K562 (cell line): ENCODE measurements around the gene ARMC7. TPM values are rescaled to one million over a fixed set of nuclear protein-coding genes. Genes with fewer than 3 reads are reported as not detected.

Experiments used
- ATAC-seq: fragments of 200-7000 bp; cut with Tn5 transposase; 3 replicates; pipeline ENCODE4 v1.9.1; 2020; ENCODE audit warnings: moderate library complexity
- BruUV-seq: library from RNA; stranded (reverse); fragments of 400-500 nt; replicated peaks from 2 replicates; lab custom pipeline; 2021; lab: Mats Ljungman, UMichigan
- CTCF ChIA-PET: fragments of 300-600 bp; formaldehyde crosslinking; extraction: SDS; loops from one replicate; lab custom pipeline; 2021; ENCODE audit warnings: low intra/inter-chr PET ratio; lab: Yijun Ruan, JAX
- POLR2A ChIA-PET: fragments of 300-600, 350-650 bp; sonication (Branson Sonifier 250); formaldehyde crosslinking; extraction: SDS; loops from one replicate; lab custom pipeline; 2021; ENCODE audit warnings: antibody characterized with exemption, inconsistent platforms; lab: Yijun Ruan, JAX
- DNase-seq, 4 experiments: peaks; one replicate each; pipeline versions ENCODE4 v3.0.0 to v3.0.0-alpha.2; 2011 to 2018; ENCODE audit warnings: low spot score in 3 of 4, mixed read lengths in 3 of 4; ENCODE audit errors: extremely low read depth in 1 of 4
- FAIRE-seq: peaks from 2 replicates; lab custom pipeline; 2011; peaks lifted over from hg19 to GRCh38; lab: Jason Lieb, UNC
- H2AFZ ChIP-seq: 2 replicates; pipeline ENCODE4 v1.6.0; 2011; ENCODE audit warnings: low read depth, low read length, control low read depth, inconsistent platforms
- H3K27ac ChIP-seq: fragments of 200-600 bp; 3 replicates; pipeline ENCODE4 v1.8.0; 2011; ENCODE audit warnings: low read depth, mild to moderate bottlenecking, control low read depth, inconsistent platforms, low read length, moderate library complexity, mixed read lengths; ENCODE audit errors: extremely low read depth
- H3K27me3 ChIP-seq, 2 experiments: fragments of 300-600 bp in 1 of 2; 2 replicates in 1 of 2; 3 replicates in 1 of 2; pipeline versions ENCODE4 v1.6.0 to v1.8.0; 2011; ENCODE audit warnings: inconsistent platforms in 2 of 2, low read length in 2 of 2, mild to moderate bottlenecking in 1 of 2, mixed read lengths in 1 of 2, moderate library complexity in 1 of 2; ENCODE audit not compliant: control insufficient read depth in 2 of 2, insufficient read depth in 2 of 2
- H3K36me3 ChIP-seq: fragments of 300-600 bp; 3 replicates; pipeline ENCODE4 v1.8.0; 2011; ENCODE audit warnings: mild to moderate bottlenecking, low read length, inconsistent platforms; ENCODE audit not compliant: control insufficient read depth, insufficient read depth
- H3K4me1 ChIP-seq, 2 experiments: fragments of 200-600 bp in 1 of 2; replicated peaks in 1 of 2; 2 replicates in 1 of 2; 3 replicates in 1 of 2; pipeline versions ENCODE4 v1.5.1 to v1.8.0; 2011; ENCODE audit warnings: inconsistent platforms in 2 of 2, low read length in 2 of 2, mild to moderate bottlenecking in 1 of 2, mixed read lengths in 1 of 2, moderate library complexity in 1 of 2; ENCODE audit not compliant: control insufficient read depth in 2 of 2, insufficient read depth in 2 of 2
- H3K4me2 ChIP-seq: 2 replicates; pipeline ENCODE4 v1.6.1; 2011; ENCODE audit warnings: low read length, control low read depth, inconsistent platforms, mixed read lengths; ENCODE audit not compliant: insufficient read depth
- H3K4me3 ChIP-seq: fragments of 200-600 bp; sonication (generic), shearing (Covaris generic); 2 replicates; pipeline ENCODE4 v1.5.1; 2016; ENCODE audit warnings: control low read depth, inconsistent platforms
- H3K79me2 ChIP-seq: fragments of 200-600 bp; 3 replicates; pipeline ENCODE4 v1.8.0; 2011; ENCODE audit warnings: low read length, inconsistent platforms; ENCODE audit not compliant: control insufficient read depth, insufficient read depth
- H3K9ac ChIP-seq, 2 experiments: 2 replicates each; pipeline versions ENCODE4 v1.6.0 to v1.6.1; 2011; ENCODE audit warnings: low read depth in 2 of 2, low read length in 2 of 2, control low read depth in 1 of 2, inconsistent platforms in 1 of 2, mild to moderate bottlenecking in 1 of 2, mixed read lengths in 1 of 2; ENCODE audit not compliant: insufficient read depth in 1 of 2
- H3K9me1 ChIP-seq: one replicate; pipeline ENCODE4 v1.6.0; 2011; ENCODE audit warnings: inconsistent platforms, mild to moderate bottlenecking, low read length, moderate library complexity; ENCODE audit not compliant: control insufficient read depth, insufficient read depth
- H3K9me3 ChIP-seq: replicated peaks from 2 replicates; pipeline ENCODE4 v1.5.1; 2011; ENCODE audit warnings: low read depth, low read length, inconsistent platforms; ENCODE audit not compliant: control insufficient read depth, insufficient read depth
- H4K20me1 ChIP-seq: replicated peaks from 2 replicates; pipeline ENCODE4 v1.6.1; 2011; ENCODE audit warnings: low read length, inconsistent platforms, mixed read lengths; ENCODE audit not compliant: control insufficient read depth, insufficient read depth
- ARID1B ChIP-seq: fragments of 450-650 bp; IDR thresholded peaks from 2 replicates; pipeline ENCODE4 v1.6.1; 2016; ENCODE audit warnings: antibody characterized with exemption, mild to moderate bottlenecking, inconsistent platforms
- EGR1 ChIP-seq: fragments of 450-650 bp; conservative IDR thresholded peaks from 2 replicates; pipeline ENCODE4 v1.6.1; 2017; ENCODE audit warnings: mild to moderate bottlenecking
- EP300 ChIP-seq: IDR thresholded peaks from 2 replicates; pipeline ENCODE4 v1.6.1; 2012; ENCODE audit warnings: low read length, improper control_type of control experiment
- ETV5 ChIP-seq: sonication (generic); formaldehyde crosslinking; IDR thresholded peaks from 2 replicates; pipeline ENCODE4 v1.4.0; 2020; ENCODE audit warnings: low read depth, mild to moderate bottlenecking, missing genetic modification reagents
- MTA3 ChIP-seq: fragments of 450-650 bp; formaldehyde crosslinking; IDR thresholded peaks from 2 replicates; pipeline ENCODE4 v1.6.1; 2017; ENCODE audit warnings: mild to moderate bottlenecking, borderline replicate concordance
- PHB2 ChIP-seq: fragments of 450-650 bp; IDR thresholded peaks from 2 replicates; pipeline ENCODE4 v1.6.1; 2017; ENCODE audit warnings: low read depth
- POLR2G ChIP-seq: fragments of 200-400 bp; formaldehyde crosslinking; IDR thresholded peaks from 2 replicates; pipeline ENCODE4 v1.6.1; 2017; ENCODE audit warnings: low read depth, mild to moderate bottlenecking, antibody characterized with exemption, low read length, moderate library complexity
- SAFB ChIP-seq: fragments of 200-400 bp; formaldehyde crosslinking; IDR thresholded peaks from 2 replicates; pipeline ENCODE4 v1.6.1; 2017; ENCODE audit warnings: low read depth, low read length, borderline replicate concordance
- SP1 ChIP-seq: sonication (generic); formaldehyde crosslinking; IDR thresholded peaks from 2 replicates; pipeline ENCODE4 v1.8.1; 2022; ENCODE audit warnings: mild to moderate bottlenecking, missing genetic modification reagents
- SRSF3 ChIP-seq: fragments of 200-400 bp; formaldehyde crosslinking; IDR thresholded peaks from 2 replicates; pipeline ENCODE4 v1.6.1; 2016; ENCODE audit warnings: mild to moderate bottlenecking, low read length, moderate library complexity; ENCODE audit not compliant: insufficient read depth
- TEAD1 ChIP-seq, 2 experiments: fragments of 450-650 bp in 1 of 2; sonication (generic) in 1 of 2; formaldehyde crosslinking; IDR thresholded peaks; 2 replicates each; pipeline versions ENCODE4 v1.4.0 to v1.8.0; 2020 to 2022; ENCODE audit warnings: mild to moderate bottlenecking in 2 of 2, missing genetic modification reagents in 1 of 2
- TEAD4 ChIP-seq, 2 experiments: sonication (generic) in 1 of 2; formaldehyde crosslinking in 1 of 2; IDR thresholded peaks; 2 replicates each; pipeline versions ENCODE4 v1.6.1 to v1.8.0; 2012 to 2022; ENCODE audit warnings: borderline replicate concordance in 1 of 2, inconsistent platforms in 1 of 2, low read length in 1 of 2, mild to moderate bottlenecking in 1 of 2, missing genetic modification reagents in 1 of 2
- XRCC4 ChIP-seq: IDR thresholded peaks from one replicate; pipeline ENCODE4 v1.6.1; 2011; ENCODE audit not compliant: insufficient read depth, insufficient read length; ENCODE audit errors: extremely low read depth
- ZEB2 ChIP-seq: fragments of 450-650 bp; IDR thresholded peaks from 2 replicates; pipeline ENCODE4 v1.6.1; 2016
- ZFP1 ChIP-seq: fragments of 450-650 bp; formaldehyde crosslinking; IDR thresholded peaks from 2 replicates; pipeline ENCODE4 v1.4.0; 2020; ENCODE audit warnings: mild to moderate bottlenecking, mixed read lengths
- WGBS: fragments of 100-300 bp; shearing (Covaris generic); methylation state at CpG from one replicate; pipeline ENCODE4 v1.1.6; 2016; ENCODE audit warnings: low coverage, mixed read lengths; ENCODE audit not compliant: insufficient coverage; ENCODE audit errors: missing lambda C conversion rate; 5-methylcytosine and 5-hydroxymethylcytosine counted together
- in situ Hi-C: fragments of 300-500 bp; cut with MboI; formaldehyde crosslinking; loops from 4 replicates; pipeline ENCODE4 v1.15.0; 2018; ENCODE audit warnings: inconsistent platforms, mixed read lengths
- intact Hi-C: fragments of 100-400 bp; cut with micrococcal nuclease; formaldehyde crosslinking; loops from 2 replicates; pipeline ENCODE4 v1.14.2; 2022
- polyA plus RNA-seq, 8 experiments: library from polyadenylated mRNA; depleted of rRNA in 4 of 8; stranded (reverse) in 5 of 8; unstranded in 3 of 8; fragments of >200 nt; fragmentation: Nextera tagmentation in 2 of 8; fragmentation: Illumina TruSeq in 1 of 8; extraction: Ambion mirVana in 2 of 8; extraction: Trizol in 1 of 8; gene quantifications; 2 replicates each; pipeline versions ENCODE4 v1.2.1 to v1.2.3, GENCODE V29; 2011 to 2014; ENCODE audit warnings: inconsistent platforms in 1 of 8, missing spikeins in 1 of 8
- total RNA-seq, 7 experiments: library from RNA; depleted of rRNA in 6 of 7; stranded (reverse); fragments of >200 nt in 6 of 7; fragmentation: Illumina TruSeq in 2 of 7; extraction: Trizol in 2 of 7; gene quantifications; 2 replicates each; pipeline versions ENCODE4 v1.2.1 to v1.2.3, GENCODE V29; 2011 to 2021; ENCODE audit warnings: low replicate concordance in 1 of 7
- TF ChIP-seq, protein P1 (sequence below): IDR thresholded peaks from 2 replicates; pipeline ENCODE4 v1.6.1; 2014; ENCODE audit warnings: antibody characterized with exemption
- TF ChIP-seq, protein P2 (sequence below): fragments of 250-450 bp; sonication (Bioruptor Pico); IDR thresholded peaks from 2 replicates; pipeline ENCODE4 v1.4.0; 2020; ENCODE audit warnings: mild to moderate bottlenecking, moderate library complexity
- TF ChIP-seq, protein P3 (sequence below): fragments of 250-450 bp; sonication (Bioruptor Pico); IDR thresholded peaks from 2 replicates; pipeline ENCODE4 v1.5.0; 2021; ENCODE audit warnings: mild to moderate bottlenecking, borderline replicate concordance

Gene ARMC7
- total and polyA plus RNA-seq, 9 of the 15 experiments (the other 6 are each of a cell fraction or from before 2014, with no cell fraction given), result 1.4 to 15.2 (median 5.9) TPM

DNA sequence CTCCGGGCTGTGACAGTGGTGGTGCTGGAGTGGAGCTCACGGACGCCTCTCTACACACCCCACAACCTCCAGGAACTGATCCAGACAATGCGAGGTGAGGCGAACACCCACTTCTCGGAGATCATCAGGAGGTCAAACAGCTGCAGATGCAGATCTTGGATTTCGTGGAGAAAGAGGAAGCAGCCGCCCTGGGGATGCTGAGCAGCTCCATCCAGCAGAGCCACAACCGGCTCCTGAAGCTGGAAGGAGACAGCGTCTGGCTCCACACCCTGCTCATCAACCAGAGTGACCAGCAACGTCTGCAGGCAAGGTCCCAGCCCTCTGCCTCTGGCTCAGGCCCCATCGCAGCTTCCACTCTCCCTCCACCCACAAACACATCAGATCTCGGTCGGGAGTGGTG lies 35.2 kb upstream of the ARMC7 start:
- BruUV-seq, result no TSS peak
- no peaks in the 10 kb centered on the region for H3K9me3 ChIP-seq
- H3K4me3 ChIP-seq, result no peak overlapping the region
- ChIA-PET POLR2A (interaction anchor here (0.6 to 1.8 kb wide), 8 partner anchors 8 to 162 kb away, joined by 3 to 8 read pairs (median 3); partner anchors contain the start of genes ARMC7 and SLC16A5), CTCF (no interaction called here)
- peak overlapping the region; percentile 66 for H2AFZ ChIP-seq
- peak overlapping the region in 1 of 2 experiments; percentile 83; a peak in 2 of 4 replicates for H3K9ac ChIP-seq
- H3K4me2 ChIP-seq, result peak overlapping the region; percentile 29; the same call in 1 of the 2 replicates
- H3K79me2 ChIP-seq, result no peaks in the 10 kb centered on the region
- H3K9me1 ChIP-seq, result no peaks in the 10 kb centered on the region
- intact Hi-C loops (loop anchor here (5.0 kb wide), 1 partner anchor 33 kb away; the partner anchor contains the start of gene ARMC7), in situ Hi-C loops (no loop called here)
- DNase-seq (peak; percentile 48 to 70 (median 64)), FAIRE-seq (peak; percentile 19), ATAC-seq (peak; percentile 54)
- WGBS, result 17% methylated on average over 13 of the region's 14 CpGs
- no peaks in the 10 kb centered on the region for H3K36me3 ChIP-seq
- no peak overlapping the region for H3K27ac ChIP-seq
- no peaks in the 10 kb centered on the region for H4K20me1 ChIP-seq
- peaks cover 35 to 56% of the 10 kb centered on the region in 2 experiments for H3K4me1 ChIP-seq
- H3K27me3 ChIP-seq, result no peaks in the 10 kb centered on the region
- TF ChIP-seq EGR1 (no peak), ARID1B (peak; percentile 67), MTA3 (peak; percentile 53; the same call in 1 of the 2 replicates), TEAD1 (CRISPR knock-in tag; IDR thresholded peaks at IDR 0.05) (no peak), EP300 (peak; percentile 46; the same call in 1 of the 2 replicates), ZEB2 (0 out of 2 replicates have a peak, but pooled peaks have one; percentile 39), SRSF3 (no peak), PHB2 (no peak), ETV5 (CRISPR knock-in tag) (no peak; the same call in 1 of the 2 replicates), POLR2G (no peak), SAFB (no peak), SP1 (CRISPR knock-in tag) (no peak), ZFP1 (CRISPR knock-in tag) (no peak), XRCC4 (no peak), TEAD4 (IDR thresholded peaks at IDR 0.05; ENCODE audit: low read length) (peak; percentile 52; the same call in 1 of the 2 replicates), TEAD4 (CRISPR knock-in tag; IDR thresholded peaks at IDR 0.05; ENCODE audit: borderline replicate concordance) (no peak)
- TF ChIP-seq, protein P1, sequence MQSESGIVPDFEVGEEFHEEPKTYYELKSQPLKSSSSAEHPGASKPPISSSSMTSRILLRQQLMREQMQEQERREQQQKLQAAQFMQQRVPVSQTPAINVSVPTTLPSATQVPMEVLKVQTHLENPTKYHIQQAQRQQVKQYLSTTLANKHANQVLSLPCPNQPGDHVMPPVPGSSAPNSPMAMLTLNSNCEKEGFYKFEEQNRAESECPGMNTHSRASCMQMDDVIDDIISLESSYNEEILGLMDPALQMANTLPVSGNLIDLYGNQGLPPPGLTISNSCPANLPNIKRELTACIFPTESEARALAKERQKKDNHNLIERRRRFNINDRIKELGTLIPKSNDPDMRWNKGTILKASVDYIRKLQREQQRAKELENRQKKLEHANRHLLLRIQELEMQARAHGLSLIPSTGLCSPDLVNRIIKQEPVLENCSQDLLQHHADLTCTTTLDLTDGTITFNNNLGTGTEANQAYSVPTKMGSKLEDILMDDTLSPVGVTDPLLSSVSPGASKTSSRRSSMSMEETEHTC, result peak; percentile 60; the same call in 1 of the 2 replicates
- TF ChIP-seq, protein P2, sequence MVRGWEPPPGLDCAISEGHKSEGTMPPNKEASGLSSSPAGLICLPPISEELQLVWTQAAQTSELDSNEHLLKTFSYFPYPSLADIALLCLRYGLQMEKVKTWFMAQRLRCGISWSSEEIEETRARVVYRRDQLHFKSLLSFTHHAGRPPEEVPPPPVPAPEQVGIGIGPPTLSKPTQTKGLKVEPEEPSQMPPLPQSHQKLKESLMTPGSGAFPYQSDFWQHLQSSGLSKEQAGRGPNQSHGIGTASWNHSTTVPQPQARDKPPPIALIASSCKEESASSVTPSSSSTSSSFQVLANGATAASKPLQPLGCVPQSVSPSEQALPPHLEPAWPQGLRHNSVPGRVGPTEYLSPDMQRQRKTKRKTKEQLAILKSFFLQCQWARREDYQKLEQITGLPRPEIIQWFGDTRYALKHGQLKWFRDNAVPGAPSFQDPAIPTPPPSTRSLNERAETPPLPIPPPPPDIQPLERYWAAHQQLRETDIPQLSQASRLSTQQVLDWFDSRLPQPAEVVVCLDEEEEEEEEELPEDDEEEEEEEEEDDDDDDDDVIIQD (CRISPR knock-in tag), result no peak
- TF ChIP-seq, protein P3, sequence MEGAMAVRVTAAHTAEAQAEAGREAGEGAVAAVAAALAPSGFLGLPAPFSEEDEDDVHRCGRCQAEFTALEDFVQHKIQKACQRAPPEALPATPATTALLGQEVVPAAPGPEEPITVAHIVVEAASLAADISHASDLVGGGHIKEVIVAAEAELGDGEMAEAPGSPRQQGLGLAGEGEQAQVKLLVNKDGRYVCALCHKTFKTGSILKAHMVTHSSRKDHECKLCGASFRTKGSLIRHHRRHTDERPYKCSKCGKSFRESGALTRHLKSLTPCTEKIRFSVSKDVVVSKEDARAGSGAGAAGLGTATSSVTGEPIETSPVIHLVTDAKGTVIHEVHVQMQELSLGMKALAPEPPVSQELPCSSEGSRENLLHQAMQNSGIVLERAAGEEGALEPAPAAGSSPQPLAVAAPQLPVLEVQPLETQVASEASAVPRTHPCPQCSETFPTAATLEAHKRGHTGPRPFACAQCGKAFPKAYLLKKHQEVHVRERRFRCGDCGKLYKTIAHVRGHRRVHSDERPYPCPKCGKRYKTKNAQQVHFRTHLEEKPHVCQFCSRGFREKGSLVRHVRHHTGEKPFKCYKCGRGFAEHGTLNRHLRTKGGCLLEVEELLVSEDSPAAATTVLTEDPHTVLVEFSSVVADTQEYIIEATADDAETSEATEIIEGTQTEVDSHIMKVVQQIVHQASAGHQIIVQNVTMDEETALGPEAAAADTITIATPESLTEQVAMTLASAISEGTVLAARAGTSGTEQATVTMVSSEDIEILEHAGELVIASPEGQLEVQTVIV (CRISPR knock-in tag), result no peak
